ENCODE data around the gene TMED1.

The TMED1 gene

GRCh38 chr19:10808937-10809649 is 26.9 kb downstream of the TMED1 start:
- DNase-seq = no peak

DNA sequence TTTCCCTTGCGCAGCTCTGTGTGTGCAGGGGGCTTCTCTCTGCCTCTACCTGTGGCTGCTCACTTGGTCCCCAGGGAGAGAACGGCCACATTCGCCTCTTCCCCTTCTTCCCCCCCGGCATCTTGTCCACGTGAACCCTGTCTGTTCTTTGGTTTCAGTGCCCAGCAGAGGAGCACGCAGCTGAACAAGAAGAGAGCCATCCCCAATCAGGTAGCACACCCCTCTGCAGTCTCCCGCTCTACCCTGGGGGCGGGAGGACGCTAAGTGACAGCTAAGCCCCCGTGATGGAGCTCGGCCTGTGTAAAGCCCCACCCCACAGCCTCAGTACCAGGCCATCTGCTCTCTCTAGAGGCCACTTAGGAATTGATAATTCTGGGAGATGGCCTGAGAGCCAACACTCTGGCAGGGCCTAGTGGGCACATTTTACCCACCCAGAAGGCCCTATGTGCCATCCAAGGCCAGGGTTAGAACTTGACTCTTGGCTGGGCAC is 30.2 kb downstream of the TMED1 start:
- DNase-seq = no peak

DNA sequence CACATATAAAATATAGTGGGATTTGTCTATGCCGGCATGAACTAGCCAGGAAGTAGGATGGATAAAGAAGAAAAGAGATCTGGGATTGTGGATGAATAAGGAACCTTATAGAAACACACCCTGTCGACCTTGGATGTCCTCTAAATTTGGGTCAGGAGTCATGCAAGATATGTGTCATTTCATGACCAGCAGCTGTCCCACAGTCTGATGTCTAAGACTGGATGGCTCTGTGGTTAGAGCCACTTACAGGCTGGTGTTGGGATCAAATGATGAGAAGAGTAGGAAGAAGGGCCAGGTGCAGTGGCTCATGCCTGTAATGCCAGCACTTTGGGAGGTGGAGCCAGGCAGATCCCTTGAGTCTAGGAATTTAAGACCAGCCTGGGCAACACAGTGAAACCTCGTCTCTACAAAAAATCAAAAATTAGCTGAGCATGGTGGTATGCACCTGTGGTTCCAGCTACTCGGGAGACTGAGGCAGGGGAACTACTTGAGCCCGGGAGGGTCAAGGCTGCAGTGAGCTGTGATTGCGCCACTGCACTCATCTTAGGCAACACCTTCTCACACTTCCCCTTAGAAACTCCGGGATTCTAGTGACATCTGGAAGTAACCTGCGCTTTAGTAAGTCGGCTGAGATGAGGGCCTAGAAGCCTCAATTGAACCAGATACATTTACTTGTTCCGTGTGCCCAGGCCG is 30.8 kb downstream of the TMED1 start:
- DNase-seq = no peak

GRCh38 chr19:10803252-10803651 is 32.8 kb downstream of the TMED1 start:
- no peak for DNase-seq

- no peak for DNase-seq
Measured at GRCh38 chr19:10802479-10802878, 33.5 kb downstream of the TMED1 start.

DNA sequence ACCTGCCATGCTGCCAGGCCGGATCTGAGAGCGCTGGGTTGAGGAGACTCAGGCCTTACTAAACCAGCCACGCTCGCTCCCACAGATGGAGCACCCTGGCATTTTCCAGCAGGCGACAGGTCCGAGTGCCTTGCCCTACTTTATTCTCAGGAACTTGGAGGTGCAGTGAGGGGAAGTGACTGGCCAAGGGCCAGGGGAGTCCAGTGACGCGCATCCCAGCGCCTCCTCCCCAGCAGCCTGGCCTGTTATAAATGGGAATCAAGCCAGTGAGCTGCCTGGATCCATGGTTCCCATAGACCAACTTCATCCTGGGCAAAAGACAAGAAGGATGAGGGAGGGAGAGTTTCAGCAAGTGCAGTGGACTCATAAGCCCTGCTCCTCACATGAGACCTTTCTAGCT is 35.5 kb downstream of the TMED1 start:
- DNase-seq = no peak

- DNase-seq = no peak
Measured at GRCh38 chr19:10797541-10798256, 38.3 kb downstream of the TMED1 start.

DNA sequence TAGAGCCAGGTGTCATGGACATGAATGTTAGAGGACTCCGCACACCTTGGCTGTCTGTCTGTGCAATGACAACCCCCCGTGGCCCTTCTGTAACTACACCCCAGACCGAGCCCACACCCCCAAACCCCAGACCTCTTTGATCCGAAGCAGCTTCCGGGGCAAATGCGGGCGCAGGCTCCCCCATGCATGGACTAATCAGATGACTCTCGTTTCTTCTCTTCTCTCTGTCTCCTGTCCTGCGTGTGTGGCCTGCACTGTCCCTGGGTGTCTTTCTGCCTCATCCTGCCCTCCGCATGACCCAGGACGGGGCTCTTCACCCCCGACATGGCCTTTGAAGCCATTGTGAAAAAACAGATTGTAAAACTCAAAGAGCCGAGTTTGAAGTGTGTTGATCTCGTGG is 38.9 kb downstream of the TMED1 start:
- DNase-seq = no peak

DNA sequence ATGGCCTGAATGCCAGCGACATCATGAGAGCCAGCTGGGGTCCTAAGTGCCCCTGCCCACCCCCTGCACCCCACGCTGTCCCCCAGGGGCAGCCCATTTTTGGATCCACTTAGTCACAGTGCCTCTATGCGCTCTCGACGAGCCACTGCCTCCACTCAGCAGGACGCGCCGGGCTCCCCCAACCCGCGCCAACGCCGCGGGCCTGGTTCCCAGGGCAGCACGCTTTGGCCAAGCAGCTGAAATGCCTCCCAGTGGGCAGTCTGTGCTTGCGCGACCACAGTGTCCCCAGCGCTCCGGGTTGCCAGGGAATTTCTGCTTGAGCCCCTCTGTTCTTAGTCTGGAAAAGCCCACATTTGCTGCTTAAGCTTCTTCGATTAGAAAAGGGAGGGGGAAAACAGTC is 39.4 kb downstream of the TMED1 start:
- no peak for DNase-seq

DNA sequence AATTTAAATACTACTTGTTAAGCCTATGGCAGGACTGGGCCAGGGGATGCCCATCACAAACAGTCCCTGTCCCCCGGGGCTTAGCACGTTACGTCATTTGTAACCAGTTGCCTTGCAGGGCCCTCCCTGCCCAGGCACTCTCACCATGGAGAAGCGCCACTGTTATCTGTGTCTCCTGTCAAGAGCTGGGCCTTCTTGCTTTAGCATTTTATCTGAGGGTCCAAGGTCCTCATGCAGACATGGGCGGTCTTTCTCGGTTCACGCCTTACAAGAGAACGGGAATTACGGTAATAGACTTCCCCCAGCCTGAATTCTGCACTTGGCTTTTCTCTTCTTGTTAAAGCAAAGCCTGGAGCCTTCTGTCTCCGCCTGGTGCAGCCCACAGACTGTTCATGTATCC is 46.1 kb downstream of the TMED1 start:
- DNase-seq = no peak

GRCh38 chr19:10788146-10788545 is 47.9 kb downstream of the TMED1 start:
- no peak for DNase-seq

- DNase-seq = no peak
Measured at GRCh38 chr19:10784257-10784656, 51.8 kb downstream of the TMED1 start.

DNA sequence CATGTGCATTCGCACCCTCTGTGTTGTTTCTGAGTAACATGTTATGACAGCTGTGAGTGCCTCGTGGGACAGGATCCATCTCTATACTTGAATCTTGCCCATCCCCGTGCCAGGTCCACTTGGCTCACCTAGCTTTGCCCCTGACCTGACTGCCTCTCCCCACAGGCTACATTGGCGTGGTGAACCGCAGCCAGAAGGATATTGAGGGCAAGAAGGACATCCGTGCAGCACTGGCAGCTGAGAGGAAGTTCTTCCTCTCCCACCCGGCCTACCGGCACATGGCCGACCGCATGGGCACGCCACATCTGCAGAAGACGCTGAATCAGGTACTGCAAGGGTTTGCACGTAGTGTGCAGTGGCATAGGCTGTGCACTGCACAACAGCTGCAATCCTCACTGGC is 53.2 kb downstream of the TMED1 start:
- no peak for DNase-seq
